OCI-LY1 (cell line): Measurements from ENCODE around the gene DCDC2B.

ENCODE experiments used
- H2AFZ ChIP-seq: fragments of 200-600 bp; sonication (generic), shearing (Covaris generic); 2 replicates; pipeline ENCODE4 v1.6.0; 2014; ENCODE audit warnings: antibody characterized with exemption, mild to moderate bottlenecking, low read length
- H3F3A ChIP-seq: fragments of 200-600 bp; sonication (generic), shearing (Covaris generic); 2 replicates; pipeline ENCODE4 v1.6.0; 2014; ENCODE audit warnings: mild to moderate bottlenecking, antibody characterized with exemption, low read length, moderate library complexity; ENCODE audit not compliant: insufficient read depth
- H3K27ac ChIP-seq: fragments of 200-600 bp; sonication (generic); 2 replicates; pipeline ENCODE4 v1.5.1; 2014; ENCODE audit warnings: low read length, mixed run types, mild to moderate bottlenecking, low read depth; ENCODE audit not compliant: poor library complexity, severe bottlenecking
- H3K27me3 ChIP-seq: fragments of 200-600 bp; sonication (generic); 2 replicates; pipeline ENCODE4 v1.6.0; 2014; ENCODE audit warnings: antibody characterized with exemption, mild to moderate bottlenecking, low read length, moderate library complexity; ENCODE audit not compliant: insufficient read depth
- H3K36me3 ChIP-seq: fragments of 200-600 bp; sonication (generic); 2 replicates; pipeline ENCODE4 v1.6.1; 2014; ENCODE audit warnings: mild to moderate bottlenecking, antibody characterized with exemption, low read length, moderate library complexity, mixed read lengths; ENCODE audit not compliant: insufficient read depth
- H3K4me1 ChIP-seq: fragments of 200-600 bp; sonication (generic); 2 replicates; pipeline ENCODE4 v1.5.1; 2014; ENCODE audit warnings: mild to moderate bottlenecking, low read length, moderate library complexity; ENCODE audit not compliant: insufficient read depth, severe bottlenecking
- H3K4me2 ChIP-seq: fragments of 200-600 bp; sonication (generic), shearing (Covaris generic); 2 replicates; pipeline ENCODE4 v1.6.1; 2014; ENCODE audit warnings: low read length
- H3K4me3 ChIP-seq: fragments of 200-600 bp; sonication (generic); 2 replicates; pipeline ENCODE4 v1.5.1; 2014; ENCODE audit warnings: low read length, low read depth, mild to moderate bottlenecking, mixed read lengths; ENCODE audit not compliant: poor library complexity, severe bottlenecking
- H3K79me2 ChIP-seq: fragments of 200-600 bp; shearing (Covaris generic); 2 replicates; pipeline ENCODE4 v1.6.1; 2016; ENCODE audit warnings: mixed run types, low read length, mixed read lengths; ENCODE audit not compliant: insufficient read depth
- H3K9ac ChIP-seq: fragments of 200-600 bp; sonication (generic), shearing (Covaris generic); 2 replicates; pipeline ENCODE4 v1.6.1; 2014; ENCODE audit warnings: mild to moderate bottlenecking, low read length, mixed read lengths
- H3K9me2 ChIP-seq: fragments of 200-600 bp; sonication (generic), shearing (Covaris generic); 2 replicates; pipeline ENCODE4 v1.6.1; 2014; ENCODE audit warnings: low read depth, mild to moderate bottlenecking, low read length, mixed read lengths
- H3K9me3 ChIP-seq: fragments of 200-600 bp; shearing (Covaris generic); 2 replicates; pipeline ENCODE4 v1.6.1; 2014; ENCODE audit warnings: low read length, mixed read lengths
- H4K20me1 ChIP-seq: fragments of 200-600 bp; sonication (generic), shearing (Covaris generic); 2 replicates; pipeline ENCODE4 v1.6.0; 2016; ENCODE audit warnings: mild to moderate bottlenecking, low read length; ENCODE audit not compliant: insufficient read depth
- EZH2 ChIP-seq: fragments of 200-600 bp; sonication (generic), shearing (Covaris generic); IDR thresholded peaks from 2 replicates; pipeline ENCODE4 v1.8.0; 2017; ENCODE audit warnings: borderline replicate concordance, mixed run types, mild to moderate bottlenecking, antibody characterized with exemption, low read length, moderate library complexity, mixed read lengths
- TF ChIP-seq, protein P1 (sequence below): fragments of 200-600 bp; sonication (generic), shearing (Covaris generic); IDR thresholded peaks from 2 replicates; pipeline ENCODE4 v1.5.1; 2017; ENCODE audit warnings: mild to moderate bottlenecking, antibody characterized with exemption, low read length, moderate library complexity, mixed read lengths

Gene DCDC2B

DNA sequence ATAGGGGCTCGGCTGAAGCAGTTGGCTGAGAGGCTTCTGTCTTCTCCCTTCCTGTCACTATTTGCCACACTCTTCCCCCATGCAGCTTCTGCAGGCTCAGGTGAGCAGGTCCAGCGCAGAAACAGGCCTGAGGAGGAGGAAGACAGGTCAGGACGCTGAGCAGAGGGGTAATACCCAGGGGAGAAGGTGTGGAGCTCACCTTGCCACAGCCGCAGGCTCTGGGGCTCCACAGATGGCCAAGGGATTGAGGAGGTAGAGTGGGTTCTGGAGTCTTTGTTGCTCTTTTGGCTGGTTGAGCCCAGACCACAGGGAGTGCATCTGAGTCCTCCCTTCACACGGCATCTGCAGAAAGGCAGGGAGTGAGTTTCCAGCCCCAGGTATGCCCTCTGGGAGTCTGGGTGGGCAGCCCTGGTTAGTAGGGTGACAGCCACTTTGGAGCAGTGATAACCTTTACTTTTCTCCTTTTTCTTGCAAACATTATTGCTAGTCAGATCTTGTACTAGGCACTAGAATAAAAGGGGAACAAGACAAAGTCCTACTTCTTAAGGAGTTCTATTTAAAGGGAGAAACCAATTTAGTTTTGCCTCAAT, 23.0 kb downstream of the DCDC2B start:
- Histone ChIP-seq H3F3A (peaks cover 3% of the 10 kb centered on the region; the same call in 1 of the 2 replicates), H3K27me3 (no peaks in the 10 kb centered on the region), H4K20me1 (no peaks in the 10 kb centered on the region), H2AFZ (no peak overlapping the region), H3K27ac (peak overlapping the region; percentile 66), H3K36me3 (peaks cover 54% of the 10 kb centered on the region), H3K4me1 (peaks cover 15% of the 10 kb centered on the region), H3K9me3 (no peaks in the 10 kb centered on the region), H3K9me2 (no peaks in the 10 kb centered on the region), H3K79me2 (no peaks in the 10 kb centered on the region), H3K4me3 (no peak overlapping the region), H3K4me2 (no peak overlapping the region), H3K9ac (no peak overlapping the region; the same call in 1 of the 2 replicates)
- TF ChIP-seq EZH2: no peak
- TF ChIP-seq, protein P1, sequence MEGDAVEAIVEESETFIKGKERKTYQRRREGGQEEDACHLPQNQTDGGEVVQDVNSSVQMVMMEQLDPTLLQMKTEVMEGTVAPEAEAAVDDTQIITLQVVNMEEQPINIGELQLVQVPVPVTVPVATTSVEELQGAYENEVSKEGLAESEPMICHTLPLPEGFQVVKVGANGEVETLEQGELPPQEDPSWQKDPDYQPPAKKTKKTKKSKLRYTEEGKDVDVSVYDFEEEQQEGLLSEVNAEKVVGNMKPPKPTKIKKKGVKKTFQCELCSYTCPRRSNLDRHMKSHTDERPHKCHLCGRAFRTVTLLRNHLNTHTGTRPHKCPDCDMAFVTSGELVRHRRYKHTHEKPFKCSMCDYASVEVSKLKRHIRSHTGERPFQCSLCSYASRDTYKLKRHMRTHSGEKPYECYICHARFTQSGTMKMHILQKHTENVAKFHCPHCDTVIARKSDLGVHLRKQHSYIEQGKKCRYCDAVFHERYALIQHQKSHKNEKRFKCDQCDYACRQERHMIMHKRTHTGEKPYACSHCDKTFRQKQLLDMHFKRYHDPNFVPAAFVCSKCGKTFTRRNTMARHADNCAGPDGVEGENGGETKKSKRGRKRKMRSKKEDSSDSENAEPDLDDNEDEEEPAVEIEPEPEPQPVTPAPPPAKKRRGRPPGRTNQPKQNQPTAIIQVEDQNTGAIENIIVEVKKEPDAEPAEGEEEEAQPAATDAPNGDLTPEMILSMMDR: no peak

DNA sequence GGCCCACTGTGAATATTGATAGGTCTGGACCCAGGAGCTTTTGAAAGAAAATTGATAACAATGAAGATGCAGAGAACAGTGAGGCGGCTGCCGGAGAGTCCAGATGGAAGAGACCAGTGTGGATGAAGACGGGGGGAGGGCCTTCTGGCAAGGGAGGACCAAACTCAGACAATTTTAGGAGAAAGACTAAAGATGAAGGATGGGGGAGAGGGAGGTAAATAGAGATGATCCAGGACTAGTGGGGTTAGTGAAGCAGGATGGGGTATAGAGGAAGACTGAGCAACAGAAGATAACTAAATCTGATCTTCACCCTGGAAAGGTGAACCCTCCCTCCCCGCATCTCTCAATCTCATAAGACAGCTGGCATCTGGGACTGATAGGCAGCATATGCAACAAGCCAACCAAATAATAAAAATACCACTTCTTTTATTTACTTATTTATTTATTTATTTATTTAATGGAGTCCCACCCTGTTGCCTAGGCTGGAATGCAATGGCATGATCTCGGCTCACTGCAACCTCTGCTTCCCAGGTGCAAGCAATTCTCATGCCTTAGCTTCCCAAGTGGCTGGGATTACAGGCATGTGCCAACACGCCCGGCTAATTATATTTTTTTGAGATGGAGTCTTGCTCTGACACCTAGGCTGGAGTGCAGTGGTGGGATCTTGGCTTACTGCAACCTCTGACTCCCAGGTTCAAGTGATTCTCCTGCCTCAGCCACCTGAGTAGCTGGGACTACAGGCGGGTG, 23.8 kb downstream of the DCDC2B start:
- H2AFZ ChIP-seq: no peak overlapping the region
- no peaks in the 10 kb centered on the region for H3K9me2 ChIP-seq
- H3K36me3 ChIP-seq: peaks cover 49% of the 10 kb centered on the region
- H3K9ac ChIP-seq: no peak overlapping the region; the same call in 1 of the 2 replicates
- no peaks in the 10 kb centered on the region for H3K79me2 ChIP-seq
- no peak overlapping the region for H3K4me3 ChIP-seq
- TF ChIP-seq, protein P1: no peak
- TF ChIP-seq EZH2: no peak
- peaks cover 15% of the 10 kb centered on the region for H3K4me1 ChIP-seq
- peaks cover 3% of the 10 kb centered on the region; the same call in 1 of the 2 replicates for H3F3A ChIP-seq
- H3K27me3 ChIP-seq: no peaks in the 10 kb centered on the region
- no peak overlapping the region for H3K4me2 ChIP-seq
- H3K27ac ChIP-seq: peak overlapping the region; percentile 66
- H4K20me1 ChIP-seq: no peaks in the 10 kb centered on the region
- H3K9me3 ChIP-seq: no peaks in the 10 kb centered on the region

DNA sequence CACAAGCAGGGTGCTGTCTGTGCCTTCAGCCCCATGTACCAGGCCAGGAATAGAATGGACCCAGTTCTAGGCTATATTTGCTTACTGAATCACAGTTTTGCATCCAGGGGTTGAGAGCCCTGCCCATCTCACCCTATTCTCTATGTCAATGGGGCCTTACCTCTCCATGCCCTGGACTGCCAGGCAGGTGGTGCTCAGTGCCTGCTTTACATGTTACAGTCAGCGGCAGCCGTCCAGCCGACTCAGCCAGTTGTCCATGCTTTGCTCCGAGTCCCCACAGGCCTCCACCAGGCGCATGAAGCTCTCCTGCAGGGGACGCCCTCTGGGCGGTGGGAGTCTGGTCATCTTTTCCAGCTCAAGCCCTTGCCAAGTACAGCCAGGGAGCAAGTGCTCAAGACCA, 25.9 kb downstream of the DCDC2B start:
- Histone ChIP-seq H3K9me3 (no peaks in the 10 kb centered on the region), H2AFZ (no peak overlapping the region), H3K27ac (peak overlapping the region; percentile 60), H3K79me2 (no peaks in the 10 kb centered on the region), H3K4me2 (peak overlapping the region; percentile 50; the same call in 1 of the 2 replicates), H3K9ac (no peak overlapping the region; the same call in 1 of the 2 replicates), H4K20me1 (no peaks in the 10 kb centered on the region), H3F3A (peaks cover 3% of the 10 kb centered on the region; the same call in 1 of the 2 replicates), H3K36me3 (peaks cover 34% of the 10 kb centered on the region), H3K27me3 (no peaks in the 10 kb centered on the region), H3K4me1 (peaks cover 21% of the 10 kb centered on the region), H3K9me2 (no peaks in the 10 kb centered on the region), H3K4me3 (peak overlapping the region; percentile 25)
- TF ChIP-seq, protein P1: peak; percentile 36; the same call in 1 of the 2 replicates
- no peak for TF ChIP-seq EZH2
